ENCODE measurements around the gene GGA1.
"Not testable (repeated sequence)": the region's sequence is repeated elsewhere in the genome, so short reads cannot be mapped to it uniquely, and the experiment has no call there.

GGA1 gene

DNA sequence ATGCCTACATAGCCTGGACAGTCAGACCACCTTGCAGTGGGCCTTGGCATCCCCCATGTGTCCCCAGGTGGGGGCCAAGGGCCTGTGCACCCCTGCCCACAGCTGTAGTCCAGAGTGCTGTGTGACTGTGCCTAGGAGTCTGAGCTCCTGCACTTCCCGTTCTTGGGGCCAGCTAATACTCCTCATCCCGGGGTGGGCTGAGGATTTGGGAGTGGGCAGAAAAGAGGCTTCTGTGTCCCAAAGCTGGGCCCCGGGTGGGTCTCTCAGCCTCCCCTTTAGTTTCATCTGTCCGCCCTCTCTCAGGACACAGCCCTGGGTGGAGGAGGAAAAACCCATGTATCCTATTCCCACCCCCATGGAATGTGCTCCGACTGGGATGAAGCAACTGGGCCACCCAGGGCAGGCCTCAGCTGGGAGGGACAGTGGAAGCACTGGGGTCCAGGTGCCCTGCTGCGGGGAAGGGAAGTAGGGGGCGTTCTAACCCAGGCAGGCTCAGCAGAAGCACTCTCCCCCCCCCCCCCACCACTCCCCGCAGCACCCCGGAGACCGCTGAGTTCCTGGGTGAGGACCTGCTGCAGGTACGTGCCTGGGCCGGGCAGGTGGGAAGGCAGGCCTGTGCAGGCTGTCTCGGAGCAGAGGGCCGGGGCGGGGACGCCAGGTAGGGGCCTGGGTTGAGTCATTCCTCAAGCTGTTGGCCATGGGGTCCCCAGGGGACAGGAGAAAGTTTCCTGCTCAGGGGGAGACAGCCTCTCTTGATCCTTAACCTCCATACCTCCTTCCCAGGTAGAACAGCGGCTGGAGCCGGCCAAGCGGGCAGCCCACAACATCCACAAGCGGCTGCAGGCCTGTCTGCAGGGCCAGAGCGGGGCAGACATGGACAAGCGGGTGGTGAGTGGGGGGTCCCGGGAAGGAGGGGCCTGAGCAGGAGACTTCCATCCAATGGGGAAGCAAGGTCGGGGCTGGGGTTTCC is 32.2 kb downstream of the GGA1 start:
- FAIRE-seq: peak; percentile 14

DNA sequence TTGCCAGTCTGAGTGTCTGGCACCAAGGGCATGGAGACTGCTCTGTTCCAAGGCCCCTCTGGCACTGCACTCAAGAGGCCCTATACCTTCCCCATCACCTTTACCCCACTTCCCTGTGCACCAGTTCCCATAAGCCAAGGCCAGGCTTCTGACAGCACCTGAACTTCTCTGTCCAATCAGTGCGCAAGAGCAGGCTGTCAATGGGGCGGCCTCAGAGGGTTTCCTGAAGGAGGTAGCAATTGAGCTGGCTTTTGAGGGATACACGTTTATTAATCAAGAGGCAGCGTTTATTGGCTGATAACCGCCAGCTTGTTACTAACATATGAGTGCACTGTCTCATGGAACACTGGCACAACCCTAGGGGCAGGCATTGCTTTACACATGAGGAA is 32.9 kb downstream of the GGA1 start:
- DNase-seq (ENCODE audit: insufficient read length, low spot score) (no peak), FAIRE-seq (no peak)

More for the DNA sequence above, 32.2 kb downstream of the GGA1 start:
- DNase-seq (ENCODE audit: insufficient read length, low spot score): no peak

DNA sequence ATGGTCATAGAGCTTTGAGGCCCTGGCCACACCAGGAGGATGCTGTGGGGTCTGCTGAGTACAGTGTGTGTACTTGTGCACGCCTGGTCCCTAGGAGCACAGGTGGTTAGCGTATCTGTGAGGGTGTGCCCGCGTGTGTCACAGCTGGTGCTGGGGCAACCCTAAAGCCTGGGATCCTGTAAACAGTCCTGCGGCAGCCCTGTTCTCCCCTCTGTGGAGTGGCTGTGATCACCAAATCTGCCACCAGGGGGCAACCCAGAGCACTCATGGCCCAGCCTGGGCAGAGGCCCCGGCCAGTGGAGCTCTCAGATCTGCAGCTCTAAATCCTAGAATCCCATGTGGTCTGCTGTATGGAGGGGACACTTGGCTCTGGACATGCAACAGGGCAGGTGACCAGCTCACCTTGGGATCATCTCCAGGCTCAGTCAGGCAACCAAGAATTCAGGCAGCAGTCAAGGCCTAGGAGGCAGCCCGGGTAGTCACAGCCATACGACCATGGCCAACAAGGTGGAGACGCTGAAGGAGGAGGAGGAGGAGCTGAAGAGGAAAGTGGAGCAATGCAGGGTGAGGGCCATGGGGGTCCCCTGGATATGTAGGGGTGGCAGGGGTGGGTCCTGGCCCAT is 34.7 kb downstream of the GGA1 start:
- FAIRE-seq: peak; percentile 85
- DNase-seq (ENCODE audit: insufficient read length, low spot score): peak; percentile 87

DNA sequence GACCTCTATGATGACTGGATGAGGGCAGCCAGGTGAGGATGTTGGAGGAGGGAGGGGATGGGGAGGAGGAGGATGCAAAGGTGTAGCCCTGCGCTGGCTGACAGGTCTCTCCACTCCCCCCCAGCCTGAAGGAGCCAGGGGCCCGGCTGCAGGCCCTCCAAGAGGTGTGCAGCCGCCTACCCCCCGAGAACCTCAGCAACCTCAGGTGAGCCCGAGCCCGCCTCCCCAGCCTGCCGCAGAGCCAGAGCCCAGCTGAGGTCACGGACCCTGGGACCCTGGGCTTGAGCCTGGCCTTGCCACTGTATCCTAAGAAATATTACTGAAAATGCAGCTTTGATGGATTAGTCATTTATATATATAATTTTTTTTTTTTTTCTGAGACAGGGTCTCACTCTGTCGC is 38.7 kb downstream of the GGA1 start:
- FAIRE-seq: no peak
- DNase-seq (ENCODE audit: insufficient read length, low spot score): no peak

- DNase-seq (ENCODE audit: insufficient read length, low spot score) (no peak), FAIRE-seq (no peak)
Measured at GRCh38 chr22:37647928-37648327, 39.3 kb downstream of the GGA1 start.

DNA sequence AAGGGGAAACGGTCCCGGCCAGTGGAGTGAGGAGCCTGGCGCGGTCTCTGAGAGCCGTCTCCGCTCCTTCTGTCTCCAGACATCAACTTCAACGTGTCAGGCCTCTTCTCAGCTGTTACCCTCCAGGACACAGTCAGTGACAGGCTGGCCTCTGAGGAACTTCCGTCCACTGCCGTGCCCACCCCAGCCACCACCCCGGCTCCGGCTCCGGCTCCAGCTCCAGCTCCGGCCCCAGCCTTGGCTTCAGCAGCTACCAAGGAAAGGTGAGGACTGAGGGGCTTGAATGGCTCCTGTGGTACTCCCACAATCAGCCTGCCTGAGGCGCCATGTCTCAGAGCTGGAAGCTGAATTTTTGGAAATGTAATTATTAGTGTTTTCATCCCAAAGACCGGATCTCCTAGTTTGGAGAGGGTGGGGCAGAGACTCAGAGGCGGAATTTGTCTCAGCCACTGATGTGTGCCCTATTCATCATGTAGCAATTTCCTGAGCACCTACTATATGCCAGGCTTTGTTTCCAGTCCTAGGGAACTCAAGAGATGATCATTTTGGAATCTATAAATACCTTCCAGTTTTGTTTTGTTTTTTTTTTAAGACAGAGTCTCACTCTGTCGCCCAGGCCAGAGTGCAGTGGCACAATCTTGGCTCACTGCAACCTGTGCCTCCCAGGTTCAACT is 42.0 kb downstream of the GGA1 start:
- DNase-seq (ENCODE audit: insufficient read length, low spot score) (no peak), FAIRE-seq (no peak)

DNA sequence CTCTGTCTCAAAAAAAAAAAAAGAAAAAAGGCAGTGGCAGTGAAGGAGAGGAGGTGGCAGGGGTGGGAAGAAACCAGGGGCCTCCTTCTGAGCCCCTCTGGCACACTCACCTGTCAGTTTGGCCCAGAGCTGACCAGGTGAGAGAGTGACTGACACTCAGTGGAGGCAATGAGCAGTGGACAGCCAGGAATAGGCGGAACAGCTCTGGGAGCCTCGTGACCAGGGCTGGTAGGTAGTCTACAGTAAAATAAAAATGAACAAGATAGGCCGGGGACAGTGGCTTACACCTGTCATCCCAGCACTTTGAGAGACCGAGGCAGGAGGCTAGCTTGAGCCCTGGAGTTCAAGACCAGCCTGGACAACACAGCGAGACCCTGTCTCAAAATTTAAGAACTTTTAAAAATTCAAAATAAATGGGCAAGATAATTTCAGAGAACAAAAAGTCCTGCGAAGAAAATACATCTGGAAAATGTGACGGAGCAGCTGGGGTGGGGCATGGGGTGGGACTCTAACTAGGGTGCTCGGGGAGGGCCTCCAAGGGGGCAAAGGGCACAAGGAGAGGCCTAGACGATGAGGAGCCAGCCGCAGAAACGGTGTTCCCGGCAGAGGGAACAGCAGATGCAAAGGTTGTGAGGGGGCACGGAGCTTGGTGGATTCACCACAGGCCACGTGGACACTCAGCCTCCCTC is 46.1 kb downstream of the GGA1 start:
- DNase-seq (ENCODE audit: insufficient read length, low spot score) (no peak), FAIRE-seq (no peak)

DNA sequence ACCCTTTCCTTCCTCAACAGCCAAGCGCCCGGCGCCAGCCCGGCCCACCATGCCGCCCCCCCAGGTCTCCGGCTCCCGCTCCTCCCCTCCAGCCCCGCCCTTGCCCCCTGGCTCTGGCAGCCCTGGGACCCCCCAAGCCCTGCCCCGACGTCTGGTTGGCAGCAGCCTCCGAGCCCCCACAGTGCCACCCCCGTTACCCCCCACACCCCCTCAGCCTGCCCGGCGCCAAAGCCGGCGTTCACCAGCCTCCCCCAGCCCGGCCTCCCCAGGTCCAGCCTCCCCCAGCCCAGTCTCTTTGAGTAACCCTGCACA is 46.6 kb downstream of the GGA1 start:
- DNase-seq (ENCODE audit: insufficient read length, low spot score) (no peak), FAIRE-seq (no peak)

DNA sequence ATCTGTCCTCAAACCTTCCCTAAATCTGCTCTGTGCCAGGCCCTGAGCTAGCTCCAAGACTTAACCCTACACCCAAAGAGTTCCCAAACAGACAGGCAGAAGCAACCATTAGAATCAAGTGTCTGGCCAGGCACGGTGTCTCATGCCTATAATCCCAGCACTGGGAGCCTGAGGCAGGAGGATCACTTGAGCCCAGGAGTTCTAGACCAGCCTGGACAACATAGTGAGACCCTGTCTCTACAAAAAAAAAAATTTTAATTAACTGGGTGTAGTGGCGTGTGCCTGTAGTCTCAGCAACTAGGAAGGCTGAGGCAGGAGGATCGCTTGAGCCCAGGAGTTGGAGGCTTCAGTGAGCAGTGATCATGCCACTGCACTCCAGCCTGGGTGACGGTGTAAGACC is 47.9 kb downstream of the GGA1 start:
- FAIRE-seq; DNase-seq (ENCODE audit: insufficient read length, low spot score): not testable (repeated sequence)

- DNase-seq (ENCODE audit: insufficient read length, low spot score) (no peak), FAIRE-seq (no peak)
Measured at GRCh38 chr22:37657590-37658132, 49.0 kb downstream of the GGA1 start.

DNA sequence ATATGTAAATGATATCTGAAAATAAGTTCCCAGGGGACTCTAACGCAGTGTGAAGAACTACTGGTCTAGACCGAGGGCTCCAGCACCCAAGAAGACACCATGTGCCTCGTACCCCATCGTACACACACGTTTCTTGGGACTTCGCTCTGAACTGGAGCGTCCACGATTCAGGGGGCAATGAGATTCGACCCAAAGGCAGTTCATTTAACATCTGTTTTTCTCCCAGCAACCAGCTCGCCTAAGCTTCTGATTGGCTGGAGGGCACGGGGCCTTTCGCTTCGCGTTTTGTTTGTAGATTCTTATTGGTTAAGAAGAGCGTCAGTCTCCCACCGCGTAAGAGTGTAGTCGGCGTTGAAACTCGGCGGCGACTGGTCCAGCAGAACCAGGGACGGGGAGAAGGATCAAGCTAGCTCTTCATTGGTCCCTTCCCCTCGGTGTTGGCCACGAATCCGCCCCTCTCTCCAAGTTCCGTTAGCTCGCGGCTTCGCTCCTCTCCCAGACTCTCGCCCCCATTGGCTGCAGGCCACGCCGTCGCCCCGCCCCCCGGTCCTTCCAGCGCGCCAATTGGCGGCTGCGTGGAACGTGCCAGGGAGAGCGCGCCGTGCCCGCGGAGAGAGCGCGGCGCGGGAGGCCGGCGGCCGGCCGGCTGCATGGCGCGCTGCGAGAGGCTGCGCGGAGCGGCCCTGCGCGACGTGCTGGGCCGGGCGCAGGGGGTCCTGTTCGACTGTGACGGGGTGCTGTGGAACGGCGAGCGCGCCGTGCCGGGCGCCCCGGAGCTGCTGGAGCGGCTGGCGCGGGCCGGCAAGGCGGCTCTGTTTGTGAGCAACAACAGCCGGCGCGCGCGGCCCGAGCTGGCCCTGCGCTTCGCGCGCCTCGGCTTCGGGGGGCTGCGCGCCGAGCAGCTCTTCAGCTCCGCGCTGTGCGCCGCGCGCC is 49.8 kb downstream of the GGA1 start, which contains the start of gene PDXP:
PDXP (plus strand) TSS at position 591 of the 933 bp plus-strand sequence; CDS start at position 651, 60 bp downstream.
- FAIRE-seq: peak; percentile 100
- DNase-seq (ENCODE audit: insufficient read length, low spot score): peak; percentile 100

- FAIRE-seq (peak; percentile 70), DNase-seq (ENCODE audit: insufficient read length, low spot score) (no peak)
Measured at GRCh38 chr22:37659066-37659896, 50.6 kb downstream of the GGA1 start.

DNA sequence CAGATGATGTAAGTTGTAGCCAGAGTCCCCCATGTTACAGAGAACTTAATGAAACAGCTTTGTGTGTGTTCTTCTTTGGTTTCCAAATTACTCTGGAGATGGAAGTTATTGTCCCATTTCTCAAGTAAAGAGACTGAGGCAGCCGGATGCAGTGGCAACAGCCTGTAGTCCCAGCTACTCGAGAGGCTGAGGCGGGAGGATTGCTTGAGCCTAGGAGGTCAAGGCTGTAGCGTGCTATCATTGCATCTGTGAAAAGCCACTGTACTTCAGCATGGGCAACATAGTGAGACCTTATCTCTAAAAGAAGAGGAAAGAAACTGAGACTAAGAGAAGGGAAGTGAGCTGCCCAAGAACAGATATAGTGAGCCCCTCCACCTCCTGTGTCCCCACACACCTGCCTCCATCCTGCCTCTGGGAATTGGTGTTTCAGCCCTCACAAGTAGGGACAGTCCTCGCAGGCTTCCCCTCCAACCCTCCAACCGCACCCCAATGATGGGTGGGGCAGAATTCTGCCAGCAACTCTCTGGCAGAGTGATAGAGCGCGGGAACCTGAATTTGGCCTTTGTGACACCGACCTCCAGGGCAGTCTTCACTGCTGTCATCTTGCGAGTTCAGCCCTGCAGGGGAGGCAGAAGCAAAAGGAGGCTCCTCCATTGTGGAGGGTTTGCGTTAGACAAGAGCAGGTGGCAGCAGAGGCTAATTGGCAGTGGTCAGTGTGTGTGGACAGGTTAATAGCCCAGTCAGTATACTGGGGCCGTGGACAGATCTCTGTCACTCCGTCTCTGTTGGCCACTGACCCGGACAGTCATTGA is 51.5 kb downstream of the GGA1 start:
- no peak for DNase-seq (ENCODE audit: insufficient read length, low spot score)
- peak; percentile 79 for FAIRE-seq

DNA sequence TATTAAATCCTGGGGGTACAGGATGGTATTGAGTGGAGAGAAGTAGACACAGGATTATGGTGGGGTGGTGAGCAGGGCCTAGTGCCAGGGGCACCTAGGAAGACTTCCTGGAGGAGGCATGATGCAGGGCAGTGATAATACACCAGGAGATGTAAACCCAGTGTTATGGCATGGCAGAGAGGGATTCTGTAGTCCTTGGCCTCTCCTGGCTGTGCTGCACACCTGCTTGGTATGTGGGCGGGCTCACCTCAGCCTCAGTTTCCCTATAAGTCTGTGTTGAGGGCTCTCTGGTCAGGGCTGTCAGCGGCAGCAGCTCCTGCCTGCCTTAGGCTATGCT is 52.0 kb downstream of the GGA1 start:
- DNase-seq (ENCODE audit: insufficient read length, low spot score) (no peak), FAIRE-seq (no peak)

DNA sequence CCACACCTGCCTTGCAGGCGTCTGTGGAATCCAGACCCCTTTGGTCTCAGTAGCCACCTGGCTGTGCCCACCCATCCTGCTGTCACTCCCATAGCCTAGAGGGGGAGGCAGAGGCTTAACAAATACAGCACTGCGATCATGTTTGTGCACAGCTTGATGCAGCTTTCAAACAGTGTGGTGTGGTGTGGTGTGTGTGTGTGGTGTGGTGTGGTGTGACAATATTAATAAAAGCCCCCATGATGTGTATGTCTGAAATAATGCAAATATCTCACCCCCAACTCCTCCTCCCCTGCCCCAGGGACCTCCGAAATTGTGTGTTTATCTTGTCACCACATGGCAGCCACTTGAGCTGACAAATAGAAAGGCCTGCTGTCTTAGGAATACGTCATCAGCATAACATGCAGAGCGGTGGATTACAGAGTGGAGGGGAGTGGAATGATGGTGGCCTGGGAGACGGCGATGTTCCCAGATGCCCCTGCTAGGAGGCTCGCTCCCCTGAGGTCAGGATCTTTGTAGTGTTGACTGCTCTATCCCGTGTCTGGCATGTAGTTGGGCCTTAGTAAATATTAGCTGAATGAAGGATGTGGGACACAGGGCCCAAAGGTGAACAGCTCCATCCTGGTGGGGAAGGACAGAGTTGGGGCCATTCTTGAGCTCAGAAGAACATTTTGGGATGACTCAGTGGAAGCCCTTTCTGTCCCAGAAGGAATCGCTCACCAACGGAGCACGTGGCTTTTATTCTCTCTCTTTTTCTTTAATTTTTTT is 52.7 kb downstream of the GGA1 start:
- FAIRE-seq: peak; percentile 79
- no peak for DNase-seq (ENCODE audit: insufficient read length, low spot score)

- DNase-seq (ENCODE audit: insufficient read length, low spot score): no peak
- peak; percentile 8 for FAIRE-seq
Measured at GRCh38 chr22:37662039-37662438, 53.4 kb downstream of the GGA1 start.

- no peak for FAIRE-seq
- no peak for DNase-seq (ENCODE audit: insufficient read length, low spot score)
Measured at GRCh38 chr22:37663521-37664140, 55.0 kb downstream of the GGA1 start.

Measured in GM19239 (cell line).